HG03280 (cell line): ENCODE data around the gene BLOC1S4.

Source experiments
- ATAC-seq: cut with Tn5 transposase; IDR thresholded peaks from one replicate; pipeline ENCODE4 v1.9.1; 2021; ENCODE audit warnings: mild to moderate bottlenecking, moderate library complexity; ENCODE audit not compliant: unreplicated experiment

Gene BLOC1S4

GRCh38 chr4:6760865-6761264, 44.9 kb downstream of the BLOC1S4 start:
- ATAC-seq, result no peak

DNA sequence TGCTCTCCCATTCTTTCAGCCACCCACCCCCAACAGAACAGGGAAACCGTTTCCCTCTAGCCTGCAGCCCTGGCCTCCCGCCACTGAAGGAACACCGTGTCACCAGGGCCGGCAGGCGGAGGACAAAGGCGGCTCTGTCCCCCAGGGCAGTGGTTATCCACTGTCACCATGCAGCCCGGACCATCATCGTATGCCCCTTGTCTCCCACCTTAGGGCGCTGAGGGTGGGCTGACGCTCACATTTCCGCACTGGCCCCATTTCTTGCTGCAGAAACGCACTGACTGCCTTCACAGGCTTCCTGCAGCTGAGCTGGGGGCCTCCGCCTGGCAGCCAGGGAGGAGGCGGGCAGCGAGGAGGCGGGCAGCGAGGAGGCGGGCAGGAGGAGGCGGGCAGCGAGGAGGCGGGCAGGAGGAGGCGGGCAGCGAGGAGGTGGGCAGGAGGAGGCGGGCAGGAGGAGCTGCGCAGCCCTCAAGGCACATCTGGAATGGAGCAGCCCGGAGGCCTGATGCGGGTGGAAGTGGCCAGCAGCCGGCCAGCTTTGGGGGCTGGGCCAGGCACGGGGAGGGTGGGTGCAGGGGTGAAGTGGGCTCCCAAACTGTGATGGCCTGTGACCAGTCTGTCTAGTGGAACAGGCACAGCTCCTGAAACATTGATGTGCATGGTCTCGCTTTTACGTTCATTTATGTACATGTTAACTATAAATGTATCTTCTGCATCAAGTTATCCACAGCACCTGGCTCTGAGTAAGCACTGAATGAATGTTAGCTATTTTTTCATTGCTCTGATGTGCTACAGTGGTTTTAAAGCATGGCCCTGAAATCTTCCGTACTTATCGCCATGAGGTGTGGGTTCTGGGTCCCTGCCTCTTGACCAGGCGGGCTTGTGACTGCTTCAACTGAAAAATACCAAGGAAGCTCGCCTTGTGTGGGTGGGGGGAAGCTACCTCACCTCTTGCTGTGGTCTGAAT, 46.0 kb downstream of the BLOC1S4 start:
- ATAC-seq, result no peak

GRCh38 chr4:6763330-6763851, 47.4 kb downstream of the BLOC1S4 start:
- no peak for ATAC-seq

DNA sequence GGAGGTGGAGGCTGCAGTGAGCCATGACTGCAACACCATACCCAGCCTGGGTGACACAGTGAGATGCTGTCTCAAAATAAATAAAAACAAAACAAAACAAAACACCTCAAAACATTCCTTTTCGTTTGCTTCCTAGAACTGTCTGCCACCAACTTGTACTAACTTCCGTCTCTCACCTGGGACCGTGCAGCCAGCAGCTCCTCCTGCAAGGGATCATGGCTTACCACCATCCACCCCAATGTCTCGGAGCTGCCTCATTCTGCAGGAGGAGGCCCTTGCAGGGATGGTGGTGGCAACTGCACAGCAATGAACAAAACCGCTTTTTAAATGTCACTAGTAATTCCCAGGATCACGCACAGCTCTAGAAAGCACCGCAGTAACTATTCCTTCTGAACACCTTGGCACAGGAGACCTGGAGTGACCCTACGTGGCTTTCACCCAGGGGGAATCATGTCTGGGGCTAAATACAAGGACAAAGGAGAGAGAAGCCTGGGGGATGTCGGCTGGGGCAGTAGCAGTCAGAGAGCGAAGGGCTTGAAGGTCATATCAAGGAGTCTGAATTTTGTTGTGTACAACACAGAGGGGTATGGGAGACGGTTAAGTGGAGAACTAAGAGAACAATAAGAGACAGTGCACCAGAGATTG, 49.1 kb downstream of the BLOC1S4 start:
- no peak for ATAC-seq

DNA sequence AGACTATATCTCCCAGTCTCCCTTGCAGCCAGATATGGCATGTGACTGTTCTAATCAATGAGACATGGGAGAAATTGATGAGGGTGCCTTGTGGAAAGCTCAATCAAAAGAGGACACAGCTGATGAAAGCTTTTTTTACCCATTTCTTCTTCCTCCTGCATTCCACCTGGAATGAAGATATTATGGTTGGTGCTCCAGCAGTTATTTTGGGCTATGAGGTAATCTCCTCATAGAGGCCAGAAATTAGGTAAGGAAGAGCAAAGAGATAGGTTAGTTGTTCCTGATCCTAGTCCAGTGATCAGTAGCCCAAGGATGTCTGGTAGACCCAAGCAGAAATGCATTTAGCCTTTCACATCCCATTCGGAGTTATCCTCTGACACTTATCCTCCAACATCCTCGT, 49.7 kb downstream of the BLOC1S4 start:
- ATAC-seq, result no peak
